OCI-LY3 (cell line): Measurements from ENCODE around the gene EFHC1.

Experiments
- H2AFZ ChIP-seq: fragments of 200-600, 300-600 bp; shearing (Covaris generic); 2 replicates; pipeline ENCODE4 v1.6.0; 2014; ENCODE audit warnings: antibody characterized with exemption, low read depth, low read length
- H3K27ac ChIP-seq: fragments of 200-600, 300-600 bp; sonication (generic); 2 replicates; pipeline ENCODE4 v1.5.1; 2014; ENCODE audit warnings: mild to moderate bottlenecking, low read length, moderate library complexity, mixed read lengths
- H3K27me3 ChIP-seq: fragments of 200-600, 300-600 bp; sonication (generic); 2 replicates; pipeline ENCODE4 v1.6.1; 2014; ENCODE audit warnings: low read depth, low read length, mixed read lengths
- H3K36me3 ChIP-seq: fragments of 200-600, 300-600 bp; sonication (generic); replicated peaks from 2 replicates; pipeline ENCODE3; 2014; ENCODE audit warnings: low read depth, low read length, mixed read lengths
- H3K4me1 ChIP-seq: fragments of 300-600, 200-600 bp; sonication (generic); 2 replicates; pipeline ENCODE4 v1.6.1; 2014; ENCODE audit warnings: low read length, mixed read lengths
- H3K4me2 ChIP-seq: fragments of 200-600, 300-600 bp; sonication (generic); 2 replicates; pipeline ENCODE4 v1.6.1; 2014; ENCODE audit warnings: low read length, mixed read lengths
- H3K4me3 ChIP-seq: fragments of 300-600, 200-600 bp; sonication (generic); 2 replicates; pipeline ENCODE4 v1.5.1; 2014; ENCODE audit warnings: antibody characterized with exemption, mild to moderate bottlenecking, low read length, moderate library complexity
- H3K79me2 ChIP-seq: fragments of 300-600, 200-600 bp; shearing (Covaris generic); 2 replicates; pipeline ENCODE4 v1.6.1; 2014; ENCODE audit warnings: mild to moderate bottlenecking, low read length, mixed read lengths
- H3K9ac ChIP-seq: fragments of 300-600, 200-600 bp; shearing (Covaris generic); 2 replicates; pipeline ENCODE4 v1.6.0; 2014; ENCODE audit warnings: mild to moderate bottlenecking, low read length, moderate library complexity
- H3K9me3 ChIP-seq: fragments of 200-600, 300-600 bp; shearing (Covaris generic); 2 replicates; pipeline ENCODE4 v1.6.1; 2014; ENCODE audit warnings: low read length, mixed read lengths; ENCODE audit not compliant: insufficient read depth
- H4K20me1 ChIP-seq: fragments of 200-600, 300-600 bp; sonication (generic); 2 replicates; pipeline ENCODE4 v1.6.1; 2016; ENCODE audit warnings: low read length, mixed read lengths; ENCODE audit not compliant: insufficient read depth
- CTCF ChIP-seq: fragments of 200-600, 300-600 bp; sonication (generic); IDR thresholded peaks from 2 replicates; pipeline ENCODE4 v1.5.1; 2014; ENCODE audit warnings: antibody characterized with exemption, low read length, low read depth
- EZH2phosphoT487 ChIP-seq: fragments of 200-600 bp; shearing (Covaris generic); IDR thresholded peaks from 2 replicates; pipeline ENCODE4 v1.6.1; 2018; ENCODE audit warnings: antibody characterized with exemption, mixed run types, low read depth

EFHC1 gene

GRCh38 chr6:52534363-52534762 is 114.2 kb downstream of the EFHC1 start:
- no peak overlapping the region for H3K4me2 ChIP-seq
- no peak overlapping the region for H3K9ac ChIP-seq
- TF ChIP-seq EZH2phosphoT487 (no peak), CTCF (no peak)
- H4K20me1 ChIP-seq = no peaks in the 10 kb centered on the region
- H3K9me3 ChIP-seq = no peaks in the 10 kb centered on the region
- H3K27ac ChIP-seq = no peak overlapping the region
- H3K27me3 ChIP-seq = no peaks in the 10 kb centered on the region
- H3K79me2 ChIP-seq = peaks cover 33% of the 10 kb centered on the region
- H2AFZ ChIP-seq = no peak overlapping the region
- H3K4me1 ChIP-seq = peaks cover 42% of the 10 kb centered on the region
- H3K36me3 ChIP-seq = peaks cover 11% of the 10 kb centered on the region
- H3K4me3 ChIP-seq = no peak overlapping the region

GRCh38 chr6:52534966-52535390 is 114.8 kb downstream of the EFHC1 start:
- H3K9me3 ChIP-seq = no peaks in the 10 kb centered on the region
- no peak overlapping the region for H3K9ac ChIP-seq
- H4K20me1 ChIP-seq = no peaks in the 10 kb centered on the region
- H3K36me3 ChIP-seq = peaks cover 11% of the 10 kb centered on the region
- H3K4me1 ChIP-seq = peaks cover 38% of the 10 kb centered on the region
- H3K4me2 ChIP-seq = no peak overlapping the region
- no peaks in the 10 kb centered on the region for H3K27me3 ChIP-seq
- no peak overlapping the region for H2AFZ ChIP-seq
- H3K27ac ChIP-seq = no peak overlapping the region
- no peak overlapping the region for H3K4me3 ChIP-seq
- peaks cover 38% of the 10 kb centered on the region for H3K79me2 ChIP-seq
- TF ChIP-seq CTCF = no peak
- no peak for TF ChIP-seq EZH2phosphoT487

- H2AFZ ChIP-seq = no peak overlapping the region
- TF ChIP-seq CTCF = no peak
- TF ChIP-seq EZH2phosphoT487 = no peak
- no peak overlapping the region for H3K27ac ChIP-seq
- peak overlapping the region; percentile 28; the same call in 1 of the 2 replicates for H3K9ac ChIP-seq
- H3K4me3 ChIP-seq = no peak overlapping the region
- peak overlapping the region; percentile 59 for H3K4me2 ChIP-seq
- peaks cover 38% of the 10 kb centered on the region for H3K4me1 ChIP-seq
- no peaks in the 10 kb centered on the region for H3K27me3 ChIP-seq
- H3K79me2 ChIP-seq = peaks cover 46% of the 10 kb centered on the region
- H4K20me1 ChIP-seq = no peaks in the 10 kb centered on the region
- peaks cover 7% of the 10 kb centered on the region for H3K36me3 ChIP-seq
- no peaks in the 10 kb centered on the region for H3K9me3 ChIP-seq
These were observed 115.7 kb downstream of the EFHC1 start for GRCh38 chr6:52535711-52536423.

GRCh38 chr6:52536424-52536916 is 116.3 kb downstream of the EFHC1 start:
- TF ChIP-seq CTCF (no peak), EZH2phosphoT487 (no peak)
- Histone ChIP-seq H3K9me3 (no peaks in the 10 kb centered on the region), H3K4me2 (peak overlapping the region; percentile 59), H2AFZ (no peak overlapping the region), H3K27ac (peak overlapping the region; percentile 32; the same call in 1 of the 2 replicates), H3K4me3 (peak overlapping the region; percentile 45; the same call in 1 of the 2 replicates), H3K36me3 (peaks cover 7% of the 10 kb centered on the region), H3K9ac (peak overlapping the region; percentile 28; the same call in 1 of the 2 replicates), H3K4me1 (peaks cover 40% of the 10 kb centered on the region), H4K20me1 (no peaks in the 10 kb centered on the region), H3K27me3 (no peaks in the 10 kb centered on the region), H3K79me2 (peaks cover 50% of the 10 kb centered on the region)
